Liver (tissue), 9 donors: ENCODE measurements around the gene CPED1. TPM values are rescaled to one million over a fixed set of nuclear protein-coding genes. Genes with fewer than 3 reads are reported as not detected.

Source experiments
- DNase-seq: peaks from one replicate; pipeline ENCODE4 v3.0.0-alpha.2; 2017; ENCODE audit warnings: low spot score
- H3K27ac ChIP-seq, 2 donors: one replicate each; pipeline ENCODE4 v1.7.0; 2013; ENCODE audit warnings: inconsistent platforms in 2 of 2, low read length in 2 of 2, control low read depth in 1 of 2, low read depth in 1 of 2, mild to moderate bottlenecking in 1 of 2
- H3K27me3 ChIP-seq, 4 donors: one replicate each; pipeline versions ENCODE4 v1.6.1 to v1.7.0; 2013; ENCODE audit warnings: low read length in 3 of 4, inconsistent platforms in 1 of 4, mild to moderate bottlenecking in 1 of 4, moderate library complexity in 1 of 4; ENCODE audit not compliant: control insufficient read depth in 4 of 4, insufficient read depth in 4 of 4
- H3K36me3 ChIP-seq, 4 donors: one replicate each; pipeline versions ENCODE4 v1.6.1 to v1.7.0; 2013; ENCODE audit warnings: low read length in 3 of 4, mild to moderate bottlenecking in 3 of 4, low read depth in 1 of 4, moderate library complexity in 1 of 4; ENCODE audit not compliant: control insufficient read depth in 4 of 4, insufficient read depth in 3 of 4
- H3K4me1 ChIP-seq, 4 donors: one replicate each; pipeline versions ENCODE4 v1.6.1 to v1.7.0; 2013; ENCODE audit warnings: low read length in 3 of 4, mild to moderate bottlenecking in 3 of 4, moderate library complexity in 1 of 4; ENCODE audit not compliant: control insufficient read depth in 4 of 4, insufficient read depth in 4 of 4
- H3K4me3 ChIP-seq, 3 donors: one replicate each; pipeline versions ENCODE4 v1.6.1 to v1.7.0; 2013; ENCODE audit warnings: low read length in 3 of 3, control low read depth in 1 of 3, low read depth in 1 of 3, mild to moderate bottlenecking in 1 of 3
- H3K9ac ChIP-seq, 2 donors: one replicate each; pipeline ENCODE4 v1.7.0; 2013; ENCODE audit warnings: low read length in 2 of 2, mild to moderate bottlenecking in 2 of 2, moderate library complexity in 2 of 2, control low read depth in 1 of 2, low read depth in 1 of 2
- H3K9me3 ChIP-seq, 4 donors: one replicate each; pipeline versions ENCODE4 v1.6.1 to v1.7.0; 2013; ENCODE audit warnings: low read length in 3 of 4; ENCODE audit not compliant: control insufficient read depth in 4 of 4
- ATF3 ChIP-seq: IDR thresholded peaks from 2 replicates; pipeline ENCODE4 v1.6.1; 2016; ENCODE audit warnings: antibody characterized with exemption
- CTCF ChIP-seq: fragments of 150-350 bp; IDR thresholded peaks from 2 replicates; pipeline ENCODE4 v1.5.1; 2017; ENCODE audit warnings: improper control_type of control experiment, low read depth, low read length; ENCODE audit not compliant: missing input control
- EGR1 ChIP-seq, 2 donors: IDR thresholded peaks; 2 replicates each; pipeline ENCODE4 v1.6.1; 2016 to 2018; ENCODE audit warnings: antibody characterized with exemption in 2 of 2, low read depth in 2 of 2
- FOXA1 ChIP-seq: IDR thresholded peaks from 2 replicates; pipeline ENCODE4 v1.6.1; 2016; ENCODE audit warnings: antibody characterized with exemption
- FOXA2 ChIP-seq: IDR thresholded peaks from 2 replicates; pipeline ENCODE4 v1.6.1; 2016; ENCODE audit warnings: antibody characterized with exemption
- GABPA ChIP-seq, 2 donors: IDR thresholded peaks in 1 of 2; conservative IDR thresholded peaks in 1 of 2; 2 replicates each; pipeline ENCODE4 v1.6.1; 2016; ENCODE audit warnings: antibody characterized with exemption in 2 of 2, mild to moderate bottlenecking in 1 of 2, moderate library complexity in 1 of 2
- HNF4A ChIP-seq, 2 donors: conservative IDR thresholded peaks; 2 replicates each; pipeline ENCODE4 v1.6.1; 2016; ENCODE audit warnings: antibody characterized with exemption in 2 of 2, mild to moderate bottlenecking in 2 of 2
- HNF4G ChIP-seq: IDR thresholded peaks from 2 replicates; pipeline ENCODE4 v1.6.1; 2016; ENCODE audit warnings: antibody characterized with exemption
- JUND ChIP-seq, 2 donors: IDR thresholded peaks; 2 replicates each; pipeline ENCODE4 v1.6.1; 2016; ENCODE audit warnings: antibody characterized with exemption in 2 of 2
- MAX ChIP-seq: IDR thresholded peaks from 2 replicates; pipeline ENCODE4 v1.6.1; 2016; ENCODE audit warnings: antibody characterized with exemption
- NR2F2 ChIP-seq: IDR thresholded peaks from 2 replicates; pipeline ENCODE4 v1.6.1; 2016; ENCODE audit warnings: antibody characterized with exemption
- RAD21 ChIP-seq, 2 donors: IDR thresholded peaks; 2 replicates each; pipeline ENCODE4 v1.6.1; 2016; ENCODE audit warnings: antibody characterized with exemption in 2 of 2, mild to moderate bottlenecking in 2 of 2
- REST ChIP-seq: IDR thresholded peaks from 2 replicates; pipeline ENCODE4 v1.6.1; 2016; ENCODE audit warnings: antibody characterized with exemption, mild to moderate bottlenecking
- RXRA ChIP-seq, 2 donors: IDR thresholded peaks; 2 replicates each; pipeline ENCODE4 v1.6.1; 2017 to 2018; ENCODE audit warnings: antibody characterized with exemption in 2 of 2, mild to moderate bottlenecking in 1 of 2
- SP1 ChIP-seq: IDR thresholded peaks from 2 replicates; pipeline ENCODE4 v1.6.1; 2018; ENCODE audit warnings: antibody characterized with exemption, mild to moderate bottlenecking
- YY1 ChIP-seq: IDR thresholded peaks from 2 replicates; pipeline ENCODE4 v1.6.1; 2016; ENCODE audit warnings: antibody characterized with exemption, mild to moderate bottlenecking
- ZBTB33 ChIP-seq: IDR thresholded peaks from 2 replicates; pipeline ENCODE4 v1.6.1; 2016; ENCODE audit warnings: antibody characterized with exemption
- whole genome bisulfite sequencing: extraction: QIAGEN DNeasy Blood & Tissue Kit; methylation state at CpG from one replicate; pipeline ENCODE4 v1.1.7; 2013; 5-methylcytosine and 5-hydroxymethylcytosine counted together
- polyA plus RNA-seq, 2 donors: library from polyadenylated mRNA; stranded (reverse) in 1 of 2; unstranded in 1 of 2; fragments of 200-250 nt in 1 of 2; fragments of >200 nt in 1 of 2; fragmentation: Nextera tagmentation in 1 of 2; extraction: Ambion mirVana in 1 of 2; gene quantifications; one replicate each; pipeline versions ENCODE4 v1.2.1 to v1.2.3, GENCODE V29; 2013 to 2015
- total RNA-seq, 2 donors: library from RNA; depleted of rRNA; stranded (reverse); fragments of >200 nt; gene quantifications; one replicate each; pipeline ENCODE4 v1.2.3, GENCODE V29; 2014
- donor health status: healthy.
- donor health status: healthy.
- donor health status: healthy.
- donor health status: healthy.
- donor health status: healthy.

CPED1 gene
- total and polyA plus RNA-seq, 4 donors: 8.5 to 58.0 (median 14.6) TPM

GRCh38 chr7:121342631-121343030, 354.1 kb downstream of the CPED1 start:
- H3K27ac ChIP-seq: no peak overlapping the region
- peaks cover 0 to 3% (median under 1%) of the 10 kb centered on the region in 4 donors for H3K36me3 ChIP-seq
- DNase-seq: no peak
- H3K4me1 ChIP-seq: peaks cover 0 to 7% (median 3%) of the 10 kb centered on the region in 4 donors
- H3K27me3 ChIP-seq: no peaks in the 10 kb centered on the region
- no peak overlapping the region for H3K4me3 ChIP-seq
- no peak overlapping the region for H3K9ac ChIP-seq
- no peaks in the 10 kb centered on the region for H3K9me3 ChIP-seq
- TF ChIP-seq SP1 (peak; percentile 81), ATF3 (no peak), CTCF (no peak), YY1 (peak; percentile 35), FOXA2 (no peak), FOXA1 (no peak), ZBTB33 (no peak), HNF4G (peak; percentile 57), GABPA (IDR thresholded peaks at IDR 0.05 in 1 of 2, conservative IDR thresholded peaks at IDR 0.05 in 1 of 2) (no peak), RXRA (IDR thresholded peaks at IDR 0.05) (peak; percentile 21 to 40), HNF4A (conservative IDR thresholded peaks at IDR 0.05) (peak; percentile 88 to 89), EGR1 (IDR thresholded peaks at IDR 0.05; ENCODE audit: low read depth in 2 of 2) (no peak), RAD21 (IDR thresholded peaks at IDR 0.05) (peak in 1 of 2 donors; percentile 14), MAX (peak; percentile 20), NR2F2 (no peak), REST (peak; percentile 50), JUND (IDR thresholded peaks at IDR 0.05) (no peak)
- WGBS: 77% methylated on average over 4 of the region's 4 CpGs
